Neural crest cell (in vitro differentiated cells): ENCODE measurements around the gene KLF8. TPM values are rescaled to one million over a fixed set of nuclear protein-coding genes. Genes with fewer than 3 reads are reported as not detected.

ENCODE experiments used
- DNase-seq: peaks from one replicate; pipeline ENCODE4 v3.0.0; 2021; ENCODE audit warnings: low read depth, mixed read lengths, low spot score
- H3K27ac Mint-ChIP-seq: one replicate; pipeline ENCODE4 v1.8.0; 2021; ENCODE audit warnings: mild to moderate bottlenecking, mixed read lengths; ENCODE audit not compliant: unreplicated experiment
- H3K27me3 Mint-ChIP-seq: 2 replicates; pipeline ENCODE4 v1.8.0; 2021; ENCODE audit warnings: low read depth, mild to moderate bottlenecking, mixed read lengths
- H3K36me3 Mint-ChIP-seq: 2 replicates; pipeline ENCODE4 v1.8.0; 2021; ENCODE audit warnings: low read depth, mild to moderate bottlenecking, mixed read lengths
- H3K4me1 Mint-ChIP-seq: 2 replicates; pipeline ENCODE4 v1.8.0; 2021; ENCODE audit warnings: mixed read lengths
- H3K4me3 Mint-ChIP-seq: one replicate; pipeline ENCODE4 v1.8.0; 2021; ENCODE audit warnings: mild to moderate bottlenecking, mixed read lengths
- H3K9me3 Mint-ChIP-seq: 2 replicates; pipeline ENCODE4 v1.8.0; 2021; ENCODE audit warnings: mixed read lengths
- total RNA-seq: library from RNA; stranded (reverse); gene quantifications from 2 replicates; pipeline ENCODE4 v1.2.1, GENCODE V29; 2021
- TF ChIP-seq, protein P1 (sequence below): fragments of 200-600 bp; sonication (generic); conservative IDR thresholded peaks from 2 replicates; pipeline ENCODE4 v1.5.0; 2021; ENCODE audit warnings: antibody characterized with exemption, mild to moderate bottlenecking

The KLF8 gene
- total RNA-seq, 1 donor from 2014 or later = 2.6 TPM

DNA sequence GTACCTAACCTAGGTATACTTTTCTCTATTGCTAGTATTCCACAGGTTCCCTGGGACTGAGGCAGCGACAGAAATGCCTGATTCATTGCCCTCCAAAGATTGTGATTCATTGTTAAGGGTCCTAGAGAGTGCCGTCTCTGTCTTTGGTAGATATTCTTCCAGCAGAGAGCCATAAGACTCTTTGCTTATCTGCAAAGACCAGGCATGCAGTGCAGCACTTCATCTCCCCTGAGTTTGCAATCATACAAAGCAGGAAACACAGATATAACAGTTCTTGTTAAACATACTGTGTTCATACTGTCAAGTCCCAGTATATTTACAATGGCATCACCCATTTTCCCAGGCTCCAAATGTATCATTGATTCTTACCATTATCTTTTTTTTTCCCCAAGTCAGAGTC lies 47.7 kb downstream of the KLF8 start:
- Mint-ChIP-seq H3K4me1 (no peaks in the 10 kb centered on the region), H3K9me3 (no peaks in the 10 kb centered on the region), H3K27me3 (no peaks in the 10 kb centered on the region), H3K36me3 (no peaks in the 10 kb centered on the region), H3K27ac (no peak overlapping the region), H3K4me3 (no peak overlapping the region)
- DNase-seq = no peak
- TF ChIP-seq, protein P1, sequence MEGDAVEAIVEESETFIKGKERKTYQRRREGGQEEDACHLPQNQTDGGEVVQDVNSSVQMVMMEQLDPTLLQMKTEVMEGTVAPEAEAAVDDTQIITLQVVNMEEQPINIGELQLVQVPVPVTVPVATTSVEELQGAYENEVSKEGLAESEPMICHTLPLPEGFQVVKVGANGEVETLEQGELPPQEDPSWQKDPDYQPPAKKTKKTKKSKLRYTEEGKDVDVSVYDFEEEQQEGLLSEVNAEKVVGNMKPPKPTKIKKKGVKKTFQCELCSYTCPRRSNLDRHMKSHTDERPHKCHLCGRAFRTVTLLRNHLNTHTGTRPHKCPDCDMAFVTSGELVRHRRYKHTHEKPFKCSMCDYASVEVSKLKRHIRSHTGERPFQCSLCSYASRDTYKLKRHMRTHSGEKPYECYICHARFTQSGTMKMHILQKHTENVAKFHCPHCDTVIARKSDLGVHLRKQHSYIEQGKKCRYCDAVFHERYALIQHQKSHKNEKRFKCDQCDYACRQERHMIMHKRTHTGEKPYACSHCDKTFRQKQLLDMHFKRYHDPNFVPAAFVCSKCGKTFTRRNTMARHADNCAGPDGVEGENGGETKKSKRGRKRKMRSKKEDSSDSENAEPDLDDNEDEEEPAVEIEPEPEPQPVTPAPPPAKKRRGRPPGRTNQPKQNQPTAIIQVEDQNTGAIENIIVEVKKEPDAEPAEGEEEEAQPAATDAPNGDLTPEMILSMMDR = no peak

DNA sequence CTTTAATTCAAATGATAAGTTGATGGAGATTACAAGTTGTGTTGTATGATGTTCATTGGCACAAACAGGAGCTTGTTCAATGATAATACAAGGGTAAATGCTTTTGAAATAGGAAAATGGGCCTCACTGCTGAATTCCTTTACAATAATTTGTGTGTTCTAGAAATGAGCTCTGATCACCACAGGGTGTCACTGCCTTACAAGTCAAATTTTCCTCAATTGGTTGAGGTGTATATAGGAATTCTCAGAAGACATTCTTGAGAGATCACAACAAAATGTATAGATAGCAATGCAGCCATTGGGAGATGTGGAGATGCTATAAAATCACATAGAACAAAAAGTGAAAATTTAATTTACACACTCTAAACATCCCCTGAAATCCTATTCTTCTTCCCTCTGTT lies 49.6 kb downstream of the KLF8 start:
- Mint-ChIP-seq H3K9me3 (no peaks in the 10 kb centered on the region), H3K4me3 (no peak overlapping the region), H3K36me3 (no peaks in the 10 kb centered on the region), H3K4me1 (no peaks in the 10 kb centered on the region), H3K27me3 (no peaks in the 10 kb centered on the region), H3K27ac (no peak overlapping the region)
- no peak for DNase-seq
- TF ChIP-seq, protein P1 = peak; percentile 52

DNA sequence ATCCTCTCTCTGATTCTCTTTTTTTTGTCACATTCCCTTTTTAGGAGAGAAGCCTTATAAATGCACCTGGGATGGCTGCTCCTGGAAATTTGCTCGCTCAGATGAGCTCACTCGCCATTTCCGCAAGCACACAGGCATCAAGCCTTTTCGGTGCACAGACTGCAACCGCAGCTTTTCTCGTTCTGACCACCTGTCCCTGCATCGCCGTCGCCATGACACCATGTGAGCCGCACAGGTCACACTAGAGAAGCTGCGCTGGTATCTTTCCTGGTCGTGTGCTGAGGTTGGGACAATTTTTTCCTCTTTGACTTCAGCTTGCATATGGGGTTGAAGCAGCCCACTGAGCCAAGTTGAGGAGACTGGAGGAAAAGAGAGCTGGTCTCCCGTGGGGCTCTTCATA lies 52.1 kb downstream of the KLF8 start:
- Mint-ChIP-seq H3K4me1 (no peaks in the 10 kb centered on the region), H3K27me3 (no peaks in the 10 kb centered on the region), H3K27ac (no peak overlapping the region), H3K9me3 (no peaks in the 10 kb centered on the region), H3K36me3 (no peaks in the 10 kb centered on the region), H3K4me3 (no peak overlapping the region)
- TF ChIP-seq, protein P1 = no peak
- DNase-seq = no peak

DNA sequence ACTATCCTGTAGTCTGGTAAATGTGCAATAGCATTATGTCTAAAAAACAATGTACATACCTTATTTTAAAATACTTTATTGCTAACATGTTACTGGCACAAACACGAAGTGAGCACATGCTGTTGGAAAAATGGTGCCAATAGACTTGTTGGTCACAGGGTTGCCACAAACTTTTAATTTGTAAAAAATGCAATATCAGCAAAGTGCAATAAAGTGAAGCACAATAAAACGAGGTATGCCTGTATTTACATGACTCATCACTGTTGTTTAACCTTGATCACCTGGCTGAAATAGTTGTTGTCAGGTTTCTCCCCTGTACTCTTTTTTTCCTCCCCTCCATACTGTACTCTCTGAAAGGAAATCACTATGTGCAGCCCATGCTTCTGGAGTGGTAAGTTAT lies 56.5 kb downstream of the KLF8 start:
- Mint-ChIP-seq H3K4me1 (peaks cover 10% of the 10 kb centered on the region), H3K27me3 (no peaks in the 10 kb centered on the region), H3K36me3 (peaks cover 4% of the 10 kb centered on the region), H3K9me3 (peaks cover 2% of the 10 kb centered on the region), H3K27ac (no peak overlapping the region), H3K4me3 (no peak overlapping the region)
- TF ChIP-seq, protein P1 = no peak
- DNase-seq = no peak

DNA sequence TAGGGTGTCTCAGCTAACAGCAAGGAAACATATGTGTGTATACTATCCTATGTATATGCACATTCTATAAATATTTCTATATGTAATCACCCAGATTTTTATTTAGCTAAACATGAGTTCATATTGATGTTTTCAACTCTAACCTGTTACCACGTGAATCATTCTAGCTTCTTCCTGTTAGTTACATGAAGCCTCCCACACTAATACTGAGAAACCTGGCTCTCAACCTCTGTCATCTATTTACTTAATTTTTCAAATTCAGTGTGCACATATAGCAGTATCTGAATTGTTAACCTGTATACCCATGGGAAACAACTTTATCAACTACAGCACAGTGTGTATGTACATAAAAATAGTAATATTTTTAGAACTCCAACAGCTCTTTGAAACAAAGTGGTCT lies 57.3 kb downstream of the KLF8 start:
- no peaks in the 10 kb centered on the region for H3K27me3 Mint-ChIP-seq
- TF ChIP-seq, protein P1 = no peak
- no peak overlapping the region for H3K4me3 Mint-ChIP-seq
- H3K9me3 Mint-ChIP-seq = peaks cover 2% of the 10 kb centered on the region
- no peak overlapping the region for H3K27ac Mint-ChIP-seq
- H3K36me3 Mint-ChIP-seq = peaks cover 7% of the 10 kb centered on the region
- peaks cover 10% of the 10 kb centered on the region for H3K4me1 Mint-ChIP-seq
- DNase-seq = no peak

DNA sequence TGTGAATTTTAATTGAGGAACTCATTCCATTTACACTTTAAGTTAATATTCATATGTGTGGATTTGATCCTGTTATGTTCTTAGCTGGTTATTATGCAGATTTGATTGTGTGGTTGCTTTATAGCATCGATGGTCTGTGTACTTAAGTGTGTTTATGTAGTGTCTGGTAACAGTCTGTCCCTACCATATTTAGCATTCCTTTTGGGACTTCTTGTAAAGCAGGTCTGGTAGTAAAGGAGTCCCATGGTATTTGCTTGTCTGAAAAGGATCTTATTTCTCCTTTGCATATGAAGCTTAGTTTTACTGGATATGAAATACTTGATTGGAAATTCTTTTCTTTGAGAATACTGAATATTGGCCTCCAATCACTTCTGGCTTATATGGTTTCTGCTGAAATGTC lies 76.6 kb downstream of the KLF8 start:
- Mint-ChIP-seq H3K4me1 (no peaks in the 10 kb centered on the region), H3K27me3 (no peaks in the 10 kb centered on the region), H3K4me3 (no peak overlapping the region), H3K36me3 (peaks cover 3% of the 10 kb centered on the region), H3K9me3 (peaks cover 3% of the 10 kb centered on the region), H3K27ac (no peak overlapping the region)
- no peak for DNase-seq
- TF ChIP-seq, protein P1 = no peak
